ENCODE results near the gene ACOT6.
A peak's percentile ranks its signal among the peaks of the same experiment; 100 is the strongest.

The ACOT6 gene

DNA sequence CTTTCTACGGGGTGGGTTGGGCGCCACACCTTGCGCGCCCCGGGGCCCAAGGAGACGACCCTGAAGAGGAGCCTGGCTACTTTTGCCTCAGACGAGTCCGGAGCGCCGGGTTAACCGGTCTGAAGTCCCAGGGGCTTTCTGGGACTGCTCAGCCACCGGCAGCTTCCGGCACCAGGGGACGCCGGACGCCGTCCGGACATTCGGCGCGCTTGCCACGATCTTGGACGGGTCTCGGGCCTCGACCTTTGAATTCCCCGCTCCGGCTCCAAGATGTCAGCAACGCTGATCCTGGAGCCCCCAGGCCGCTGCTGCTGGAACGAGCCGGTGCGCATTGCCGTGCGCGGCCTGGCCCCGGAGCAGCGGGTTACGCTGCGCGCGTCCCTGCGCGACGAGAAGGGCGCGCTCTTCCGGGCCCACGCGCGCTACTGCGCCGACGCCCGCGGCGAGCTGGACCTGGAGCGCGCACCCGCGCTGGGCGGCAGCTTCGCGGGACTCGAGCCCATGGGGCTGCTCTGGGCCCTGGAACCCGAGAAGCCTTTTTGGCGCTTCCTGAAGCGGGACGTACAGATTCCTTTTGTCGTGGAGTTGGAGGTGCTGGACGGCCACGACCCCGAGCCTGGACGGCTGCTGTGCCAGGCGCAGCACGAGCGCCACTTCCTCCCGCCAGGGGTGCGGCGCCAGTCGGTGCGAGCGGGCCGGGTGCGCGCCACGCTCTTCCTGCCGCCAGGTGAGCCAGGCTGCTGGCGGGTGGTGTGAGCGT is 20.4 kb upstream of the ACOT6 start, which contains the start of gene ACOT4:
Gene ACOT4 (plus strand): TSS at position 184 of the 760 bp plus-strand sequence. CDS start 87 bp downstream, at position 271.
- DNase-seq (ENCODE audit: low spot score) = peak; percentile 83
- TF ChIP-seq, protein P1, sequence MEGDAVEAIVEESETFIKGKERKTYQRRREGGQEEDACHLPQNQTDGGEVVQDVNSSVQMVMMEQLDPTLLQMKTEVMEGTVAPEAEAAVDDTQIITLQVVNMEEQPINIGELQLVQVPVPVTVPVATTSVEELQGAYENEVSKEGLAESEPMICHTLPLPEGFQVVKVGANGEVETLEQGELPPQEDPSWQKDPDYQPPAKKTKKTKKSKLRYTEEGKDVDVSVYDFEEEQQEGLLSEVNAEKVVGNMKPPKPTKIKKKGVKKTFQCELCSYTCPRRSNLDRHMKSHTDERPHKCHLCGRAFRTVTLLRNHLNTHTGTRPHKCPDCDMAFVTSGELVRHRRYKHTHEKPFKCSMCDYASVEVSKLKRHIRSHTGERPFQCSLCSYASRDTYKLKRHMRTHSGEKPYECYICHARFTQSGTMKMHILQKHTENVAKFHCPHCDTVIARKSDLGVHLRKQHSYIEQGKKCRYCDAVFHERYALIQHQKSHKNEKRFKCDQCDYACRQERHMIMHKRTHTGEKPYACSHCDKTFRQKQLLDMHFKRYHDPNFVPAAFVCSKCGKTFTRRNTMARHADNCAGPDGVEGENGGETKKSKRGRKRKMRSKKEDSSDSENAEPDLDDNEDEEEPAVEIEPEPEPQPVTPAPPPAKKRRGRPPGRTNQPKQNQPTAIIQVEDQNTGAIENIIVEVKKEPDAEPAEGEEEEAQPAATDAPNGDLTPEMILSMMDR (IDR thresholded peaks at IDR 0.05; ENCODE audit: extremely low read depth, insufficient read depth, missing control alignments) = no peak

GRCh38 chr14:73594491-73594890 is 17.8 kb upstream of the ACOT6 start:
- no peak for DNase-seq (ENCODE audit: low spot score)
- in situ Hi-C loops (cut with MboI; ENCODE audit: low pct_unique_long_range_greater_than_20kb, low sequenced_read_pairs, unreplicated experiment) = no loop called here
- TF ChIP-seq, protein P1 (IDR thresholded peaks at IDR 0.05; ENCODE audit: extremely low read depth, insufficient read depth, missing control alignments) = no peak

More for the DNA sequence above, 20.4 kb upstream of the ACOT6 start, which contains the start of gene ACOT4:
- in situ Hi-C loops (cut with MboI; ENCODE audit: low pct_unique_long_range_greater_than_20kb, low sequenced_read_pairs, unreplicated experiment) = no loop called here

DNA sequence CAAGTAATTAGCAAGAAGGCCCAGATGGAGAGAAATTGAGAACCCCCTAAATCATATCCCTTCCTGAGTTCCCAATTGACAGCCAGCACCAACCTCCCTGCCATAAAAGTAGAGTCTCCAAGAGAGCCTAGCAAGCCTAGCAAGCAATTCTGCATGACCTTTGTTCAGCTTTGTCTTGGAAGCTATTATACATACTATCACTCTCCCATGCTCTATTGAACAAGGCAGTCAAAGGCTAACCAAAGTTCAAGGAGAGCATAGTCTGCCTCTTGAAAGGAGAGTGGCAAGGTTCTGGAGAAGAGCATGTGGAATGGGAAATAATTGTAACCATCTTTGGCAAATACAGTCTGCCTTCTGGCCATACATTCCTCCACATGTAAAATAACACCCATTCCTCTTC is 12.8 kb upstream of the ACOT6 start:
- no peak for DNase-seq (ENCODE audit: low spot score)
- TF ChIP-seq, protein P1 (IDR thresholded peaks at IDR 0.05; ENCODE audit: extremely low read depth, insufficient read depth, missing control alignments) = no peak
- in situ Hi-C loops (cut with MboI; ENCODE audit: low pct_unique_long_range_greater_than_20kb, low sequenced_read_pairs, unreplicated experiment) = no loop called here

DNA sequence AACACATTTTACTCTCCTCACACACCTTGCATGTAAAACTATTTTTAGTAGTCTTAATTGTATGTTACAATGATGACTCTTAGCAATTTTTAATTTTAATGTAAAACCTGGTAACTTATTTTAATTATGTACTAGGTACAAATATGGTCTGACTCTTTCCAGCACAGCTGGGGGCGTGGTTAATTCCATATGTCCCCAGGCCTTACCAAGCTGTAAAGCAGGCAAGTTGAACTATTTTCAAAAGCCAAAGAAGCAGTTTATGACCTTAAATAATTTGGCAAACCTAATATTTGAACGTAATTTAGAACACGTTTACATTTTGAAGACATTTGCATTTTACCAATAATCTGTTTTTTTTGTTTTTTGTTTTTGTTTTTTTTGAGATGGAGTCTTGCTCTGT is 9.3 kb upstream of the ACOT6 start:
- DNase-seq (ENCODE audit: low spot score) = no peak
- in situ Hi-C loops (cut with MboI; ENCODE audit: low pct_unique_long_range_greater_than_20kb, low sequenced_read_pairs, unreplicated experiment) = no loop called here
- TF ChIP-seq, protein P1 (IDR thresholded peaks at IDR 0.05; ENCODE audit: extremely low read depth, insufficient read depth, missing control alignments) = no peak

- in situ Hi-C loops (cut with MboI; ENCODE audit: low pct_unique_long_range_greater_than_20kb, low sequenced_read_pairs, unreplicated experiment) = no loop called here
- TF ChIP-seq, protein P1 (IDR thresholded peaks at IDR 0.05; ENCODE audit: extremely low read depth, insufficient read depth, missing control alignments) = no peak
- DNase-seq (ENCODE audit: low spot score) = no peak
These were observed 6.0 kb upstream of the ACOT6 start for GRCh38 chr14:73606271-73606670.

DNA sequence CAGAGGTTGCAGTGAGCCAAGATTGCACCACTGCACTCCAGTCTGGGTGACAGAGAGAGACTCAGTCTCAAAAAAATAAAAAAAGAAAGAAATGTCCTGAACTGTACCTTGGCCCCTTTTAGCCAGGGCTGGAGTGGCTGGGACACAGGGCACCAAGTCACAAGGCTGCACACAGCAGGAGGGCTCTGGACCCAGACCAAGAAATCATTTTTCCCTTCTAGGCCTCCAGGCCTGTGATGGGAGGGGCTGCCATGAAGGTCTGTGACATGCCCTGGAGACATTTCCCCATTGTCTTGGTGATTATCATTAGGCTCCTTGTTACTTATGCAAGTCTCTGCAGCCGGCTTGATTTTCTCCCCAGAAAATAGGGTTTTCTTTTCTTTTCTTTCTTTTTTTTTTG is 5.1 kb upstream of the ACOT6 start:
- in situ Hi-C loops (cut with MboI; ENCODE audit: low pct_unique_long_range_greater_than_20kb, low sequenced_read_pairs, unreplicated experiment) = no loop called here
- TF ChIP-seq, protein P1 (IDR thresholded peaks at IDR 0.05; ENCODE audit: extremely low read depth, insufficient read depth, missing control alignments) = no peak
- no peak for DNase-seq (ENCODE audit: low spot score)

Measured in GM13977 (cell line).